HG02623 (cell line): ENCODE data around the gene CLRN1.

Source experiments
- ATAC-seq: cut with Tn5 transposase; IDR thresholded peaks from one replicate; pipeline ENCODE4 v1.9.1; 2021; ENCODE audit warnings: moderate library complexity; ENCODE audit not compliant: unreplicated experiment

The CLRN1 gene

GRCh38 chr3:150978566-150979148 lies 6.1 kb upstream of the CLRN1 start:
- ATAC-seq: no peak

DNA sequence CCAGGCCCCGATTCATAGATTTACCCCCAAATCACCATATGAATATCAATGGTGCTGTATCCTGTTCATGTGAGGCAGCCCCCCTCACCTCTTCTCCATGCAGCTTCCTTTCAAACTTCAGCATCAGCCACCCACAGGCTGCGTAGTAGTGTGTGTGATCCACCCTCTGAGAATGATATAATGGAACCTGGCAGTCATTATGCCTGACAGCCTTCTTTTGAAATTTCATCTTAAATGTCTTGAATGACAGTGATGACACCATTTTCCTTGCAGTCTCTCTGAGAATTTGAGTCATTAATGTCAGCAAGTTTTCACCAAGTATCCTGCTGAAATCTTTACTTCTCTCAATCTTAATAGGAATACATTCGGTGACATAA lies 3.5 kb upstream of the CLRN1 start:
- no peak for ATAC-seq

DNA sequence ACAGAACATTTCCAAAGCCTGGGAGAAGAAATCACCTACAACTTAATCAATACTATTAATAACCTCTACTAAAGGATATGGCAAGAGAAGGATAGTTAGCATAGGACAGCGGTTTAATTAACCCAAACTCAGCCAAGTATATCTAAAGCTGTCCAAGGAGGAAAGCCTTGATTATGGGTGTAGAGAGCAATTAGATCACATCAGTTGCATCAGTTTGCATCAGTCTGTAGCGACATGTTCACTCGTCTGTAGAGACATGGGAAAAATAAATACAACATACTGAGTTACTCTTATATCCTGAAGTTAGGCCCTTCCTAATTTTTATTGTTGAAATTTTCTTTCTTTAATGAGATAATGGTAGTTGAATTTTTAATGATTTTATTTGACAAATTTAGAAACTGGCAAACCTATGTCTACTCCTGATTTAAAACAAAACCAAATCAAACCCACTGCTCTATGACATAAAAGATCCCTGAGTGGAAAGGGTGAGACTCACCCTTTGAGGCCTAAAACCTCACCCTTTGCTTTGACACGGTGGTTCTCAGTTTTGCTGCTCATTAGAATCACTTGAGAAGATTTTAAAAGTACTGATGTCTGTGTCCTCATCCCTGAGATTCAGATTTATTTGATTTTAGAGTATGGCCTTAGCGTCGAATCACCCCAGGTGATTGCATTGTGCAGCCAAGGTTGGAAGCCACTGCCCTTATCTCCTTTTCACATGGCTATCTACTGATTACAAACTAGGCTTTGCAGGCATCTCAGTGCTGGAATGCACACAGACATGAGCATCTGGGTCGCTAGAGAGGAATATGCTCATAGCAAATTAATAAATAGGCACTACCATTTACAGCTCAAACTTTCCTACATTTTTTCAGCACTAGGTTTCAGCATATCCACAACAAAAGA lies 2.8 kb upstream of the CLRN1 start:
- ATAC-seq: no peak

GRCh38 chr3:150970665-150971324 lies 1.7 kb downstream of the CLRN1 start:
- ATAC-seq: no peak

- ATAC-seq: no peak
These were observed 4.0 kb downstream of the CLRN1 start for GRCh38 chr3:150968341-150969035.

GRCh38 chr3:150965436-150965835 lies 7.1 kb downstream of the CLRN1 start:
- ATAC-seq: no peak

DNA sequence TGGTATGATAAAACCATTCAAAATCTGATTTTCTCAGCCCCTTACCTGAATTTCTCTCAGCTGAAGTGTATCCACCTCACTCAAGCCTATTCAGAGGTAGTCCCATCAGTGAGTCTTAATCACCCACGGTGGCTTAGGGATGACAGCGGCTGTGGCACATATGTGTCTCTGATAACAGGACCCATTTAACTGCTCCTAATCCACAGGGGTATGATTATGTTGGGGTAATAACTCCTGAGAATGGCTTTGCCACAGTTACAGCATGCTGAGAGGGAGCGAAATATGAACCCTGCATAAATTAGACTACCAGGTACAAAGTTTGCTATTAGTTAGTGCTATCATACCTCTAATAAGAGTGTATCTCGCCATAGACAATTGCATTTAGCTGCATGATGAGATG lies 10.6 kb downstream of the CLRN1 start:
- no peak for ATAC-seq

- ATAC-seq: no peak
These were observed 11.5 kb downstream of the CLRN1 start for GRCh38 chr3:150960708-150961684.

DNA sequence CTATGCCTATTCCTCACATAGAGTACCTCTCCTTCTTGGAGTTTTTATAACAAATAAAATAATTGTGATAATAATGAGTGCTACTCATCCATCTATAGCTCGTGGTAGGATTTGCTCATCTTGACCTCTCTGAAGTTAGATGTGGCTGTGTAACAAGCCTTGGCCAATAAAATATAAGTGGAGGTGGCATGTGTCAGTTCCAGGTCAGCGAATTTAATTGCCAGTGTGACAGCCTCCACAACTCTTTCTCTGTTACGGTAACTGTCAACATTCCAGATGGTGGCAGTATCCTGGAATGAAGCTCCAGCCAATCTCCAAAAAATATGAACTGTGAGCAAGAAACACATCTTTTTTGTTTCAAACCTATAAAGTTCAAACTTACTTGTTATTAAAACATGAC lies 13.8 kb downstream of the CLRN1 start:
- no peak for ATAC-seq

GRCh38 chr3:150956376-150956775 lies 16.2 kb downstream of the CLRN1 start:
- ATAC-seq: no peak

- no peak for ATAC-seq
These were observed 20.6 kb downstream of the CLRN1 start for GRCh38 chr3:150951923-150952322.

DNA sequence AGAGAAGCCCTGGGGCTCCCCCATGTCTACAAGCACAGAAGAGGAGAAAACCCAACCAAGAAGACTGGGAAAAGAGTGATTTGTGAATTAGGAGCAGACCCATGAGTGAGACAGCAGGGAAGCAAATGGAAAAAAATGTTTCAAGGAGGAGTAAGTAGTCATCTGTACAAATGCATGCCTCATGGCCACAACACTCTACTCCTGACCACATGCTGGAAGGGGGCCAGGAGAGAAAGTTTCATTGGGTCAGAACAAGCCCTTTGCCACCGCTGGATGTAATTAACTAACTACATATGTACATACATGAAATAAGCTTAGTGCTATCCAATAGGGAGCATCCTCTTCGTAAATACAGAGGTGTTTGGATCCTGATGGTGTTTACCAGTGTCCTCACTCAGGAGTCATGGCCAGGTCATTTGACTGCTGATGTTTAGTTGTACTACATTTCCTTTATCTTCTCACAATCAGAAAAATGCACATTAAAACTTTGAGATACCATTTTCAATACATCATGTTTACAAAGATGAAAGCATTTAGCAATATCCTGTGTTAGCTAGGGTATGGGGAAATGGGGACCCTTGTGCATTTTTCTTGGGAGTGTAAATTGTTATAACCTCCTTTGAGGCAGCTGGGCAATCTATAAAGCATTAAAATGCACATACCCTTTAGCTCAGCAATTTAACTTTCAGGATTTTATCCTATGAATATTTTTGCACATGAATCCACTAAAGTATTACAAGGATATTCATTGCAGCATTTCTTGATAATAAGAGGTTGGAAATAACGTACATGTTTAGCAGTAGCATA lies 27.1 kb downstream of the CLRN1 start:
- ATAC-seq: no peak

GRCh38 chr3:150942221-150942620 lies 30.3 kb downstream of the CLRN1 start:
- ATAC-seq: no peak

GRCh38 chr3:150936693-150937092 lies 35.8 kb downstream of the CLRN1 start:
- ATAC-seq: peak; percentile 82

DNA sequence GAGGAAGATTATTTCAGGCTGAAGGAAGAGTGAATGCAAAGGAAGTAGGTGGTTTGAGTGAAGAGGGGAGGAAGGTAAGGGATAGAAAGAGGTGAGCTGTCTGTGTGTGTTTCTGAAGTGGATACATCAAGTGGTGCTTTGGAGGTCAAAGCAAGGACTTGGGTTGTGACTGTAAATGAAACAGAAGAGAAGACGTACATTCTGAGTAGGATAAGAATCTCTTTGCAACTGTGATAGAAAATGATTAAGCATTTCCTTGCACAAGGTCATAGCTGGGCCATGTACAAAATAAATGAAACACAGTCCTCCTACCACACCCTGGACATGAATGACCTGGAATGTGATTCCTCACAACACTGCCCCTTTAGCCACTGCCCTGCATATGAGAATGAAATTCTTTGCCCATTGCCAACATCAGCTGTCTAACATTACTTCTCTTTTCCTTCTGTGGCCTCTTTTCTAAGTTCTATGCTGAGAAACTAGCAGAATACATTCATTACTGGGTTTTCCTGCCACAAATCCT lies 39.0 kb downstream of the CLRN1 start:
- ATAC-seq: no peak

DNA sequence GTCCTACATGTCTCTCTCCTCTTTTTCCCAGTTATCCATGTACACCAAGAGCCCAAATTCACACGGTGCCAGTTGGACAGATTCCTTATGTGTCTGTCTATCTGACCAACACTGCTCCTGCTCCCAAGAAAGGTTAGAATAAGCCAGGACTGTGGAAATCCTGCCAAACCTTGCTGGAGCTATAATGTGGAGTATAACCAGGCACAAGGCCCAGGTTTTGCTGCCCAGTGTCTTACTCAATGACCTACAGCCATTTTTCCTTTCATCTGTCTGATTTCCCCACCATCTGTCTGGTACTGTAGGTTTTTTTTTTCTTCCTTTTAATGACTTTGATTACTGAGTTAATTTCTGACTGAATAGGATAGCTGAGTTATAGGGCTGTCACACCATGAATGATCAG lies 40.8 kb downstream of the CLRN1 start:
- no peak for ATAC-seq

GRCh38 chr3:150930839-150931238 lies 41.7 kb downstream of the CLRN1 start:
- ATAC-seq: no peak

DNA sequence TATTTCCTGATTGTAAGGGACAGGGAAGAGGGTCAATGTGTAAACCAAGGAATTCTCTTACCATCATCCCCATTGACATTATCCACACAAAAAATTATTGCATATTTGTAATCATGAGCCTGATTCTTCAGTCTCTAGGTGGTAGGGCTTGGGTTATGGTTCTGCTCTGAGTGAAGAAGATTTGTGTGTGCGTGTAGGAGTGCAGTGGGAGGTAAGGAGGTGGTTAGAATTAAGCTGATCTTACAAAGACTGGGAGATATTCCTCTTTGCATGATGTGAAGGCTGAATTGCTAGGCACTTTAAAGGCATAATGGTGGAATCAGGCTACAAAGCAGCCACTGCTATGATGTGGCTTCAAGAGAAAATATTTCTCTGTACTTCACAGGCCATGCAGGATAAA lies 44.3 kb downstream of the CLRN1 start:
- ATAC-seq: no peak

DNA sequence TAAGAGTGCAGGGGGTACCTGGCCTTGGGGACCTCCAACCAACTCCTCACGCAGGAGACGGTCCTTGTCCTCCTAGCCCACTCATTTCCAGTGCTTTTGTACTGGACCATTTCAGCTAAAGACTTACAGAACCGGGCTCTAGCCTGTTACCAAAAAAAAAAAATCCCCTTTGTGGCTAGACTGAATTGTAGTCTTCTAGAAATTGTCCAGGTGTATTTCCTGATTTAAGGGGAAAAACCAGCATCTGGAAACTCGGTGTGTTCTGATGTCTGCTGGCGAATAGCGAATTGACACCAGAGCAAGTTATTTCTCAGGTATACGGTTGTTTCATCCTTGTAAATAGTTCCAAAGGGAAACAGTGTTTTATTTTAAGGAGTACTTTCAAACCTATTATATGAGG lies 46.2 kb downstream of the CLRN1 start:
- no peak for ATAC-seq
